ENCODE results near the gene DDX54.
"Not testable (repeated sequence)": the region's sequence is repeated elsewhere in the genome, so short reads cannot be mapped to it uniquely, and the experiment has no call there.

The DDX54 gene

GRCh38 chr12:113120670-113121370 lies 64.5 kb downstream of the DDX54 start:
- no peak for DNase-seq (ENCODE audit: low read depth in 2 of 2)

GRCh38 chr12:113119980-113120669 lies 65.2 kb downstream of the DDX54 start:
- no peak for DNase-seq (ENCODE audit: low read depth in 2 of 2)

- no peak for DNase-seq (ENCODE audit: low read depth in 2 of 2)
These were observed 67.1 kb downstream of the DDX54 start for GRCh38 chr12:113118142-113118541.

- not testable (repeated sequence) for DNase-seq (ENCODE audit: low read depth in 2 of 2)
These were observed 67.6 kb downstream of the DDX54 start for GRCh38 chr12:113117684-113118083.

- no peak for DNase-seq (ENCODE audit: low read depth in 2 of 2)
These were observed 68.4 kb downstream of the DDX54 start for GRCh38 chr12:113116875-113117274.

GRCh38 chr12:113115455-113116126 lies 69.7 kb downstream of the DDX54 start:
- DNase-seq (ENCODE audit: low read depth in 2 of 2) = no peak

- DNase-seq (ENCODE audit: low read depth in 2 of 2) = no peak
These were observed 70.7 kb downstream of the DDX54 start for GRCh38 chr12:113114447-113115178.

GRCh38 chr12:113113397-113113796 lies 71.9 kb downstream of the DDX54 start:
- no peak for DNase-seq (ENCODE audit: low read depth in 2 of 2)

- DNase-seq (ENCODE audit: low read depth in 2 of 2) = no peak
These were observed 73.0 kb downstream of the DDX54 start for GRCh38 chr12:113112043-113112899.

- no peak for DNase-seq (ENCODE audit: low read depth in 2 of 2)
These were observed 74.0 kb downstream of the DDX54 start for GRCh38 chr12:113111247-113111646.

- DNase-seq (ENCODE audit: low read depth in 2 of 2) = no peak
These were observed 75.2 kb downstream of the DDX54 start for GRCh38 chr12:113109872-113110599.

- DNase-seq (ENCODE audit: low read depth in 2 of 2) = no peak
These were observed 75.9 kb downstream of the DDX54 start for GRCh38 chr12:113109360-113109759.

- DNase-seq (ENCODE audit: low read depth in 2 of 2) = no peak
These were observed 77.0 kb downstream of the DDX54 start for GRCh38 chr12:113108308-113108707.

Data from stimulated activated CD8-positive, alpha-beta memory T cell treated with anti-CD3 and anti-CD28 coated beads, Interleukin-15, amount 100 ng/mL, for 48 hours (primary cell).